Muscle layer of duodenum (tissue), 2 donors: ENCODE data around the gene CMTM4.
"Not testable (repeated sequence)": the region's sequence is repeated elsewhere in the genome, so short reads cannot be mapped to it uniquely, and the experiment has no call there.

Experiments used
- H3K27ac ChIP-seq: one replicate; pipeline ENCODE4 v1.7.0; 2013; ENCODE audit warnings: mild to moderate bottlenecking, low read length
- H3K27me3 ChIP-seq: one replicate; pipeline ENCODE4 v1.7.0; 2013; ENCODE audit warnings: low read depth, mild to moderate bottlenecking, control low read depth, low read length
- H3K36me3 ChIP-seq, 2 donors: one replicate each; pipeline ENCODE4 v1.7.0; 2013; ENCODE audit warnings: low read length in 2 of 2, control low read depth in 1 of 2, mild to moderate bottlenecking in 1 of 2; ENCODE audit not compliant: insufficient read depth in 2 of 2, control insufficient read depth in 1 of 2
- H3K4me1 ChIP-seq, 2 donors: one replicate each; pipeline ENCODE4 v1.7.0; 2013; ENCODE audit warnings: low read length in 2 of 2, mild to moderate bottlenecking in 2 of 2, control low read depth in 1 of 2, moderate library complexity in 1 of 2; ENCODE audit not compliant: insufficient read depth in 2 of 2, control insufficient read depth in 1 of 2
- H3K4me3 ChIP-seq, 2 donors: one replicate each; pipeline ENCODE4 v1.7.0; 2013; ENCODE audit warnings: low read length in 2 of 2, low read depth in 1 of 2, mild to moderate bottlenecking in 1 of 2
- H3K9me3 ChIP-seq, 2 donors: one replicate each; pipeline ENCODE4 v1.7.0; 2013; ENCODE audit warnings: low read length in 2 of 2, control low read depth in 1 of 2, mild to moderate bottlenecking in 1 of 2; ENCODE audit not compliant: control insufficient read depth in 1 of 2
- donor health status: healthy.

The CMTM4 gene

DNA sequence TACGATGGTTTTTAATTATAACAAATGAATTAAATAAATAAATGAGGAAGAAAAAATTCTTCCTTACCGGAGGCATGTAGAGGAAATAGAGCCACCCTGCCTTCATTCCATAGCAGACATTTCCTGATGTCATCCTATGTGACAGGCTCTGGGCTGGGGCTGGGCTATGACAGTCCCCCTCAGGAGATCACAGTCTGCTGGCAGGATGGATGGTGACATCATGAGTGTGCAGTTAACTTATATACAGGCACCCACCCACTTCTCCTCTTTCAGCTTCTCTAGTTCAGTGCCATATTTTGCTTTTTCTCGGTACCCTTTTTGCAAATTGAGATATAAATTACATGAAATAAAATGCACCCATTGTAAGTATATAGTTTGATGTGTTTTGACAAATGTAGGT is 98.4 kb downstream of the CMTM4 start:
- H3K9me3 ChIP-seq: no peaks in the 10 kb centered on the region
- no peak overlapping the region for H3K27ac ChIP-seq
- no peaks in the 10 kb centered on the region for H3K4me1 ChIP-seq
- H3K36me3 ChIP-seq: no peaks in the 10 kb centered on the region
- H3K27me3 ChIP-seq: no peaks in the 10 kb centered on the region
- no peak overlapping the region for H3K4me3 ChIP-seq

DNA sequence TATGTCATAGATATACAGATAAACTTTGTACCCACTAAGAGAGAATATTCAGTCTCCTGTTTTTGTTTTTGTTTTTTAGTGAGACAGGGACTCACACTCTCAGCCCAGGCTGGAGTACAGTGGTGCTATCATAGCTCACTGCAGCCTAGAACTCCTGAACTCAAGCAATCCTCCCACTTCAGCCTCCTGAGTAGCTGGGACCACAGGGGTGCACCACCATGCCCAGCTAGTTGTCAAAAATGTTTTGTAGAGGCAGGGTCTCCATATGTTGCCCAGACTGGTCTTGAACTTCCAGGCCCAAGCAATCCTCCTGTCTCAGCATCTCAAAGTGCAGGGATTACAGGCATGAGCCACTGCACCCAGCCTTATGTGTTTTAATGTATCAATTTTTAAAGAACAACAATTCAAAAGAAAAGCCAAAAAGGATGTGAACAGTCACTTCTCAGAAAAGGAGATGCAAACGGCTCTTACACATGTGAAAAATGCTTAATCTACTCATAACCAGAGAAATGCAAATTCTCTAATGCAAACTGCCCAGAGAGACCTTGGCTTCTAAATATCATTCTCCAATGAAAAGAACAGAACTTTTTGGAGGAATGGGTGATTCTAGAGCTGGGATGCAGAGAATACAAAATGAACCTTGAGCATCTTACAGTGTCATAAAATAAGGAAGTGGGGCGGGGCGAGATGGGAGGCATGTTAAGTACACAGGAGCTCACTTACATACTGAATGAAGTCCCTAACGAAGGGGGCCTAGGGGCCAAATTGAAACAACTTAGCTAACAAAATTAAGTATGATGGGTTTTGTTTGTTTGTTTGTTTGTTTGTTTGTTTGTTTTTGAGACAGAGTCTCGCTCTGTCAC is 99.3 kb downstream of the CMTM4 start:
- no peaks in the 10 kb centered on the region for H3K27me3 ChIP-seq
- no peaks in the 10 kb centered on the region for H3K4me1 ChIP-seq
- H3K4me3 ChIP-seq: no peak overlapping the region
- no peaks in the 10 kb centered on the region for H3K9me3 ChIP-seq
- H3K36me3 ChIP-seq: no peaks in the 10 kb centered on the region
- no peak overlapping the region for H3K27ac ChIP-seq

DNA sequence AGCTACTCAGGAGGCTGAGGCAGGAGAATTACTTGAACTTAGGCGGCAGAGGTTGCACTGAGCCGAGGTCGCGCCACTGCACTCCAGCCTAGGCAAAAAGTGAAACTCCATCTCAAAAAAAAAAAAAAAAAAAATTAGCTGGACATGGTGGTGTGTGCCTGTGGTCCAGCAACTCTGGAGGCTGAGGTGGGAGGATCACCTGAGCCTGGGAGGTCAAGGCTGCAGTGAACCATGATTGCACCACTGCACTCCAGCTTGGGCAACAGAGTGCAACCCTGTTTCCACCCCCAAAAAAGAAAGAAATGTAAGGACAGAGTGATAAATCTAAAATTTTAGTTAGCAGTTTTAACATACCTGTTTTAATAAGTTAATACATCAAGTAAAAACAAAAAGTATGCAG is 100.0 kb downstream of the CMTM4 start:
- not testable (repeated sequence) for H3K4me1 ChIP-seq, H3K27me3 ChIP-seq, H3K36me3 ChIP-seq, H3K9me3 ChIP-seq, H3K27ac ChIP-seq, H3K4me3 ChIP-seq

DNA sequence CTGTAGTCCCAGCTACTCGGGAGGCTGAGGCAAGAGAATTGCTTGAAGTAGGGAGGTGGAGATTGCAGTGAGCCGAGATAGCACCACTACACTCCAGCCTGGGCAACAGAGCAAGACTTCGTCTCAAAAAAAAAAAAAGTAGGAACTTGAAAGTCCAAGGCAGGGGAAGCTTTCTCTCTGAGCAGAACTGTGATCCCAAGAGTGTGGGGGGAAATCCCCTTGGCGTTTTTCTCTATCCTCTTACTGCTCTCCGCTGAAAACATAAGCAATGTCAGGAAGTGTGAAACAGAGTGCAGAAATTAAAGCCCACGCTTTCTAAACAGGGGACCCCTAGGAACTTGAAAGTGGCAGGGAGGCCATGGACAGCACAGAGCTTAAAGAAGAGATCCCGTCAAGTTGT is 101.8 kb downstream of the CMTM4 start:
- H3K9me3 ChIP-seq: no peaks in the 10 kb centered on the region
- H3K4me3 ChIP-seq: no peak overlapping the region
- no peaks in the 10 kb centered on the region for H3K4me1 ChIP-seq
- H3K27ac ChIP-seq: no peak overlapping the region
- no peaks in the 10 kb centered on the region for H3K36me3 ChIP-seq
- H3K27me3 ChIP-seq: no peaks in the 10 kb centered on the region

DNA sequence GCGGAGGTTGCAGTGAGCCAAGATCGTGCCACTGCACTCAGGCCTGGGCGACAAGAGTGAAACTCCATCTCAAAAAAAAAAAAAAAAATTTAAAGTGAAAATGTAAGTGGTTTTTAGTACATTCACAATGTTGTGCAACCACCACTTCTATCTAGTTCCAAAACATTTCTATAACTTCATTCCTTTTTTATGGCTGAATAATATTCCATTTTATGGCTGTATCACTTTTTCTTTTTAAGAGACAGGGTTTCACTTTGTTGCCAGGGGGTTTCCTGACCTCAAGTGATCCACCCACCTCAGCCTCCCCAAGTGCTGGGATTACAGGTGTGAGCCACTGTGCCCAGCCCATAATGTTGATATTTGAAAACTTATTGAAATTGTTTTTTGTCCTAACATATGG is 103.7 kb downstream of the CMTM4 start:
- no peaks in the 10 kb centered on the region for H3K4me1 ChIP-seq
- H3K36me3 ChIP-seq: no peaks in the 10 kb centered on the region
- no peaks in the 10 kb centered on the region for H3K9me3 ChIP-seq
- no peak overlapping the region for H3K27ac ChIP-seq
- H3K4me3 ChIP-seq: no peak overlapping the region
- H3K27me3 ChIP-seq: no peaks in the 10 kb centered on the region

DNA sequence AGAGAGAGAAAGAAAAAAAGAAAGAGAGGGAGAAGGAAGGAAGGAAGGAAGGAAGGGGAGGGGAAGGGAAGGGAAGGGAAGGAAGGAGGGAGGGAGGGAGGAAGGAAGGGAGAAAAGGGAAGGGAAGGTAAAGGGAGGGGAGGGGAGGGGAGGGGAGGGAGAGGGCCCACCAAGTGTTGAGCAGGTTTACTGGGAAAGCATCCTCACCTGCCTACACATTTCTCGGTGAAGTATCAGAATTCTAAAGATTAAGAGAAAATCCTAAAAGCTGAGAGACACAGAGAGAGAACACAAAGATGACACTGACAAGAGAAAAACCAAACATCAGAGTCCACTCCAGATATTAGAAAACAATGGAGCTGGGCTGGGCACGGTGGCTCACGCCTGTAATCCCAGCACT is 104.3 kb downstream of the CMTM4 start:
- H3K4me1 ChIP-seq: no peaks in the 10 kb centered on the region
- no peak overlapping the region for H3K27ac ChIP-seq
- no peaks in the 10 kb centered on the region for H3K9me3 ChIP-seq
- no peak overlapping the region for H3K4me3 ChIP-seq
- no peaks in the 10 kb centered on the region for H3K36me3 ChIP-seq
- no peaks in the 10 kb centered on the region for H3K27me3 ChIP-seq

DNA sequence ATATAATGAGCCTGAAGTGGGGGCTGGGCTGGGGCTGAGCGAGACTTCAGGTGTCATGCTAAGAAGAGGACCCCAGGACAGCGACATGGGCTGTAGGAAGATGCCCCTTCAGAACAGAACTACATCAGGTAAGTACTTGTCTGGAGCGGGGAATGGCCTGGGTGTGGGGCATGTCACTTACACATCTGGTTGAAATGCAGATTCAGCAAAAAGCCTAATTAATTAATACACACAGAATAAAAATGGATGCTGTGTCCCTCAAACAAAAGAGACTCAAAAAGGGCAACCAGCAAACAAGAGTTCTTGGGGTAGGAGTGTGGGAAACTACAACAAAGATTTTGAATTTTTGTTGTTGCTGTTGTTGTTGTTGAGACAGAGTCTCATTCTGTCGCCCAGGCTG is 105.5 kb downstream of the CMTM4 start:
- Histone ChIP-seq H3K27ac (no peak overlapping the region), H3K4me3 (no peak overlapping the region), H3K4me1 (no peaks in the 10 kb centered on the region), H3K27me3 (no peaks in the 10 kb centered on the region), H3K36me3 (no peaks in the 10 kb centered on the region), H3K9me3 (no peaks in the 10 kb centered on the region)

DNA sequence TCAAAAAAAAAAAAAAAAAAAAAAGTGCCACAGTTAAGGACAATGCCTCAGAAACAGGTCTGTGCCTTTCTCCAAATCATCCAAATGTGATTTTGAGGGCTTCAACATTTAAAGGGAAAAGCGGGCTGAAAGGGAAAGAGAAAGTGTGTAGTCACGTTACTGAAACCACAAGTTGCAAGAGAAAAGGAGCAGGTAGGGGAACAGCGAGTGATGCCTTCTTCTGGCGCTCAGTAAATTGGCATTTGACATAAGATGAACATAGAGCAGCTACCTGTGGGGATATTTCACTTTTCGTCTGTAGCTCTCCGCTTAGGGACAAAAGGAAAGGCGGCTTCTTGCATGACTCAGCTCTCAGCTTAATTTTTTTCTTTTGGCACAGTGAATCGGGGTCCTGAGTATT is 106.2 kb downstream of the CMTM4 start:
- Histone ChIP-seq H3K9me3 (no peaks in the 10 kb centered on the region), H3K27me3 (no peaks in the 10 kb centered on the region), H3K27ac (no peak overlapping the region), H3K36me3 (no peaks in the 10 kb centered on the region), H3K4me1 (no peaks in the 10 kb centered on the region), H3K4me3 (no peak overlapping the region)

DNA sequence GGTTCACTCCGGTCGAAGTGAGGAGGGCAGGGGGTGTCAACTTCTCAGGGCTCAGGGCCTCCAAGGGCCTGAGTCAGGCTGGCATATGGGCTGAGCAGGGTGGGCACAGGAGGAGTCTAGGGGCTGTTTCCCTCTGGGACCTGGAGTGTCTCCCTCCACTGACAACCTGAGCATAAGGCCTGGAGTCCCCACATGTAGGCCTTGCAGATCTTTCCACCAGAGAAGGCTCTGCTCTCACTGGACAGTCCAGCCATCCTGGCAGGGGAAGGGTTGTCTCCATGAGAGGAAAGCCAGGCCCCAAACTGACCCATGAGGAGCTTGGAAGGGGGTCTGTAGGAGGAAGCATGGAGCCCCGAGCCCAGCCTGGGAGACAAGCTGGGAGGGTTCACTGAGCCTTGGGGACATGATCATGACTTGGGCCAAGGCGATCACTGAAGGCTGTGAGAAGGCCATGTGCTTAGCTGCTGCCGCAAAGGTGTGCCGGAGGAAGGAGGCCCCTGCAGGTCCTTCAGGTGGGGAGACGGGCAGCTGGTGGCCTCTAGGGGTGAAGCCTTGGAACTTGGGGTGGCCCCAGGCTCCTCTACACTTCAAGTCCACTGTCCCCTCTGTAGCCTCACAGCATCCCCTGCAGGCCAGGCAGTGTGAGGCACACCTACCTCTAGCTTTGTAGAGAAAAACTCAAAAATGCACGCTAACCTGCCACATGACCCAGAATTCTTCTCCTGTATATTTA is 107.4 kb downstream of the CMTM4 start:
- Histone ChIP-seq H3K36me3 (no peaks in the 10 kb centered on the region), H3K4me1 (no peaks in the 10 kb centered on the region), H3K4me3 (no peak overlapping the region), H3K27ac (no peak overlapping the region), H3K9me3 (no peaks in the 10 kb centered on the region), H3K27me3 (no peaks in the 10 kb centered on the region)

DNA sequence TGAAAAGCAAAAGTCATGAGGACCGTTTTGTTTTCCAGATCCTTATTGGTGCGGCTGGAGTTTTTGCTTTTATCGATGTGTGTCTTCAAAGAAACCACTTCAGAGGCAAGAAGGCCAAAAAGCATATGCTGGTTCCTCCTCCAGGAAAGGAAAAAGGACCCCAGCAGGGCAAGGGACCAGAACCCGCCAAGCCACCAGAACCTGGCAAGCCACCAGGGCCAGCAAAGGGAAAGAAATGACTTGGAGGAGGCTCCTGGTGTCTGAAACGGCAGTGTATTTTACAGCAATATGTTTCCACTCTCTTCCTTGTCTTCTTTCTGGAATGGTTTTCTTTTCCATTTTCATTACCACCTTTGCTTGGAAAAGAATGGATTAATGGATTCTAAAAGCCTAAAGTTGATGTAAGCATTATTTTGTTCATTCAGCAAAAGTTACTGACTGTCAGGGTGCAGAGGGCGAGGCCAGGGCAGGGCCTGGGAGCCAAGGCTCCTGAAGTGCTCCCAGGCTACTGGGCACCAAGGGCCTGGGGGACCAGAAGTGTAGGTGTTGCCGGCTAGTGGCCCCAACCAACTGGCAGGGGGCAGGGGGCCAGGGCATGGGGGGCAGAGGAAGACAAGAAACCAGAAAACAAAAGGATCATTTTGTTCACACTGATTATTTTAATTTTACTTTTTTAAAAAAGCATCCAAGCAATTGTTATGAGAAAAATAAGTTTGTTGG is 108.5 kb downstream of the CMTM4 start:
- H3K4me3 ChIP-seq: peak overlapping the region; percentile 7 to 9
- H3K9me3 ChIP-seq: no peaks in the 10 kb centered on the region
- no peaks in the 10 kb centered on the region for H3K36me3 ChIP-seq
- H3K4me1 ChIP-seq: no peaks in the 10 kb centered on the region
- H3K27me3 ChIP-seq: no peaks in the 10 kb centered on the region
- H3K27ac ChIP-seq: no peak overlapping the region

DNA sequence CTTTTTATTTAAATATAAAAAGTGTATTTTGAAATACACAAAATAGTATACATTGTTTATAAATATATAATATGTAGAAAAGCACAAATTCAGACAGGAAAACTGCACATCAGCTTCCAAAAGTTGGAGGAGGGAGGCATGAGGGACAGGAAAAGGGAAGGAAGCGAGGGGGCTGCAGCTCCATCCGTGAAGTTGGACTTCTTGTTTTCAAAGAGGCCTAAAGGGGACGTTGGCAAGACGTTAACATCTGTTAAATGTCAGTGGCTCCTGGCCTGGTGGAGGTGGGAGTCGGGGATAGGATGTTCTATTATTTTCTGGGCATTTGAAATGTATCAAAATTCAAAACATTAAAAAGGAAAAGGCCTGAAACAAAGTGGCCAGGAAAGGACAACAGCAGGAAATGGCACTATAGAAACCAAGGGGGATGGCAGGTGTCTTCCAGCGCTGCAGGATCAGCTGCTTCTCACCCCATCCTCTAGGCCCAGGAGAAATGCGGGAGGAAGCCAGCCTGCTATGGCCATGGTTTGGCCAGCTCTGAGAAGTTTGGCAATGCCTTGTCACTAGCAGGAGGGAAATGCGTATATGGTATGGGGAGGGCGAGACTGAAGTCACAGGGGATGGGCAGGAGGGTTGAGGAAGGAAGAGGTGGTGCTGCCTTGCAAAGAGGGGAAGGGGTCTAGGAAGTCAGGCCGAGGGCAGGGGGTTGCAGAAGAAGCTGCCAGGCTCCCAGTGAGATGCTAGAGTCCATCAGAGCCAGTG is 110.9 kb downstream of the CMTM4 start:
- no peaks in the 10 kb centered on the region for H3K4me1 ChIP-seq
- no peak overlapping the region for H3K27ac ChIP-seq
- no peak overlapping the region for H3K4me3 ChIP-seq
- H3K9me3 ChIP-seq: no peaks in the 10 kb centered on the region
- H3K27me3 ChIP-seq: no peaks in the 10 kb centered on the region
- no peaks in the 10 kb centered on the region for H3K36me3 ChIP-seq
